ENCODE data around the gene TMEM273.

- TF ChIP-seq, protein P1, sequence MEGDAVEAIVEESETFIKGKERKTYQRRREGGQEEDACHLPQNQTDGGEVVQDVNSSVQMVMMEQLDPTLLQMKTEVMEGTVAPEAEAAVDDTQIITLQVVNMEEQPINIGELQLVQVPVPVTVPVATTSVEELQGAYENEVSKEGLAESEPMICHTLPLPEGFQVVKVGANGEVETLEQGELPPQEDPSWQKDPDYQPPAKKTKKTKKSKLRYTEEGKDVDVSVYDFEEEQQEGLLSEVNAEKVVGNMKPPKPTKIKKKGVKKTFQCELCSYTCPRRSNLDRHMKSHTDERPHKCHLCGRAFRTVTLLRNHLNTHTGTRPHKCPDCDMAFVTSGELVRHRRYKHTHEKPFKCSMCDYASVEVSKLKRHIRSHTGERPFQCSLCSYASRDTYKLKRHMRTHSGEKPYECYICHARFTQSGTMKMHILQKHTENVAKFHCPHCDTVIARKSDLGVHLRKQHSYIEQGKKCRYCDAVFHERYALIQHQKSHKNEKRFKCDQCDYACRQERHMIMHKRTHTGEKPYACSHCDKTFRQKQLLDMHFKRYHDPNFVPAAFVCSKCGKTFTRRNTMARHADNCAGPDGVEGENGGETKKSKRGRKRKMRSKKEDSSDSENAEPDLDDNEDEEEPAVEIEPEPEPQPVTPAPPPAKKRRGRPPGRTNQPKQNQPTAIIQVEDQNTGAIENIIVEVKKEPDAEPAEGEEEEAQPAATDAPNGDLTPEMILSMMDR (IDR thresholded peaks at IDR 0.05), result no peak
- TF ChIP-seq POLR2A (IDR thresholded peaks at IDR 0.05) (no peak), EP300 (IDR thresholded peaks at IDR 0.05) (no peak), POLR2AphosphoS5 (IDR thresholded peaks at IDR 0.05) (no peak)
Observed at GRCh38 chr10:49230004-49230403, 41.8 kb upstream of the TMEM273 start.

Measured in stomach (tissue), 4 donors.